HG03025 (cell line): ENCODE results near the gene ZBTB46.

ENCODE experiments used
- ATAC-seq: cut with Tn5 transposase; IDR thresholded peaks from one replicate; pipeline ENCODE4 v1.9.1; 2021; ENCODE audit warnings: mild to moderate bottlenecking, moderate library complexity; ENCODE audit not compliant: unreplicated experiment, low FRiP score

ZBTB46 gene

DNA sequence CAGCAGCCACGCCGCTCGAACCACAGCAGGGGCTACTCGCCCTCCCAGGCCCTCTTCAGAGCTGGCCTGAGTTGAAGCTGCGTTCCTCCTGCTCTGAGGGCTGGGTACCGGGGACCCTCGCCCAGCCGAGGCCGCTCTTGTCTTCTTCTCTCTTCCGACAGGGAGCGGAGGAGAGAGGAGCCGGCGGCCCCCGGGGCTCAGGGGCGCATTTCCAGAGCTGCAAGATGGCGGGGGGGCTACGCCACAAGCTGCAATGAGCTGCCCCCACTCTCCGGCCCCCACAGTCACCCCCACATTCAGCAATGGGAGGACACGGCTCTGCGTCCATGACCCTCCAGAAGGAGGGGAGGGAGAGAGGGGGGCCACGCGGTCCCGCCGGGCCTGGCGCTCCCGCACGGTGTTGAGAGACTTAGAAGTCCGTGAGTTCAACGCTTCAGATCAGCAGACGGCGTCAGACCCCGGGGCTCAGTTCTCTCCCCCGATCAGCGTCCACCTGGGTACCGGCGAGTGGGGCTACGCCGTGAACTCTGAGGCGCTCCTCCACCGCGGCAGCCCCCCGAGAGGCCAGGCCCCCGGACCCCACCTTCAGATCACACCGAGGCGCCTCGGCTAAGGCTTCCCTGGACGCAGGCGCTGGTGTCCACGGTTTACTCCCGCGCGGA lies 59.9 kb downstream of the ZBTB46 start:
- no peak for ATAC-seq

DNA sequence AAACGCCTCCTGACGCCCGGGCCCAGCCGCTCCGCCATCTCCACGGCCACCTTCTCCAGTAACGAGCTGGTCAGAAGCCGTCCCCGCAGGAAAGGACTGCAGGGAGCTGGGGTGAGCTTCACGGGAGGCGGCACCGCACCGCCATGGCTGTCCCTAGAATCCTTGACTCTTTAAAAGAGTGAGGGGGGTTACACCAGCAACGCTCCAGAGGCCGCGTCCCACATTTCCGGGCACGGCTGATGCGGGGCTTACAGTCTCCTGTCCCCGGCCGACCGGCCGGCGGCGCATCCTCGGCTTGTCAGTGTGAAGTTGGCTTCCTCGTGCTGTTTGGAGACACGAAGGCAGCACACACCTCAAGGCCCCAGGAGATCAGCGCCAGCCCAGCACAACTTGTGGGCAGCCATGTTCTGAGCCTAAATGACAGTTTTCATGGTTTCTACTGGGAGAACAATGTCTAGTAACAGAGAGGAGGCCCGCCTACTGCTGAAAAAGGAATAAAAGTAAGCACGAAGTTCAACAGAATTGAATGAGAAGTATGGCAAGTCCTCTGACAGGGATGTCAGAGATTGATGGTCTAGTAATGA lies 61.1 kb downstream of the ZBTB46 start:
- no peak for ATAC-seq

DNA sequence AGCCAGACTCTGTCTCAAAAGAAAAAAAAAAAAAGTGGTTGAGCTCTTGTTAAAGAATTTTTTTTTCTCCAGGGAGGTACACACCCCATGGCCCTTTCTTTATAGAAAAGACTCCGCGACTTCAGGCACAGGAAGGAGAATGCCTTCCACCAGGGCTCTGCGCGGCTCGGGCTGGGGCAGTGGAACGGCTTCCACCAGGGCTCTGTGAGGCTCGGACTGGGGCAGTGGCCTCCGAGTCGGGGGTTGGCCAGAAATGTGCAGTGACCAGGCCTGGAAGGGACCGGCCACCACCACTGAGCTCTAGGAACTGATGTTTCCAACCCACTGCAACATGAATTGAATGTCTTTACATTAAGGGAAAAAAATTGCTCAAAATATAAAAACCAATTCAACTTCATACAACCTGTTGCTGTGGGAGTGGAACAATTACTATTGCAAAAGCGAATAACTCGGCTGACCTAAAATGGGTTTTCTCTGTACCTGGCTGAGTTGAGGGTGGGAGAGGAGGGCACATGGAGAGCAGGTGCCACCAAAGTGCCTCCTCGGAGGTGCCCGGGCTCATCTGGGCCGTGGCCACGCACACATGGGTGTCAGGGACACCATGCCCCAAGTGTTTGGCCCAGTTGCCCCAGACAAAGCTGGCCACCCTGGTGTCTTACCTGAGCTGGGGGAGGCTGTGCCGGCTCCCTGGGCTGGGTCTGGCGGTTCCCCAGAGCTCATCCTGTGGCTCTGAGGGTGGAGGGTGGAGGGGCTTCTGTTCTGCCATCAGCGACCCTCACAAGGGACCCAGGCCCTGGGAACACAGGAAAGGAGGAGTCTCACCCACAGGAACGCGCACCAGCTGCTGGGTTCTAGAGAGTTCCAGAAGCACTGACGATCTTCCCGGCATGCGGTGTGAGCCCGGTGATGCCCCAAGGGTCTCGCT lies 62.2 kb downstream of the ZBTB46 start:
- no peak for ATAC-seq

DNA sequence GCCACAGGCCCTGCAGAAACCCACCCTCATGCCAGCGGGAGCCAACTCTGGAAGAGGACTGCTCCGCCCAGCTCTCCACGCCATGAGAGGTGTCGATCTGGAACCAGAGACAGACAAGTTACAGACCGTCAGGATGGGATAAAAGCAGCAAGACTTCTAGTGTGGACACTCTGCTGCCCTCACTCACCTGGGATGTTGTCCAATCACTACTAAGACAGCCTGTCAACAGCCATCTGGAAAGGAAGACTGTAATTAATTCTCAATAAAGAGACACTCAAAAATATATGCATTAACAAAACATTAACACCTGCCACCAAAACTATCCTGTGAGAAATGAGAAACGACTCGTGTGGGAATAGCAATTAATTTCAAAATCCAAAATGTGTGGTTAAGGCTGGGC lies 63.2 kb downstream of the ZBTB46 start:
- no peak for ATAC-seq

DNA sequence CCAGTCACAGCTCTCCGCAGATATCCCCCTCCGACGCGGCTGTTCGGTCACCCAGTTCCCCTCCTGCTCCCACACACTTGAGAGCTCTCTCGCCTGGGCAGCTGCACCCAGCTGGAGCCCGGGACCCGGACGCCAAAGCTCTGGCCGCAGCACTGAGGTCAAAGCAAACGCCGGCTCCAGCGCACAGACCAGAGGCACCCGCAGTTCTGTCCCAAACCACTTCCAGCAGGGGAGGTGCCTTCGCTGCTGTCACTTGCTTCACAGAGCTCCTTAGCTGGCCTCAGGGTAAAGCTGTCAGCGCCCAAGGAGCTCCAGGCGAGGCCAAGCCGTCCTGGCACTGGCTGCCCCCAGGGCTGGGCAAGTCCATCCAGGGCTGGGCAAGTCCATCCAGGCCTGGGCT lies 63.6 kb downstream of the ZBTB46 start:
- no peak for ATAC-seq

DNA sequence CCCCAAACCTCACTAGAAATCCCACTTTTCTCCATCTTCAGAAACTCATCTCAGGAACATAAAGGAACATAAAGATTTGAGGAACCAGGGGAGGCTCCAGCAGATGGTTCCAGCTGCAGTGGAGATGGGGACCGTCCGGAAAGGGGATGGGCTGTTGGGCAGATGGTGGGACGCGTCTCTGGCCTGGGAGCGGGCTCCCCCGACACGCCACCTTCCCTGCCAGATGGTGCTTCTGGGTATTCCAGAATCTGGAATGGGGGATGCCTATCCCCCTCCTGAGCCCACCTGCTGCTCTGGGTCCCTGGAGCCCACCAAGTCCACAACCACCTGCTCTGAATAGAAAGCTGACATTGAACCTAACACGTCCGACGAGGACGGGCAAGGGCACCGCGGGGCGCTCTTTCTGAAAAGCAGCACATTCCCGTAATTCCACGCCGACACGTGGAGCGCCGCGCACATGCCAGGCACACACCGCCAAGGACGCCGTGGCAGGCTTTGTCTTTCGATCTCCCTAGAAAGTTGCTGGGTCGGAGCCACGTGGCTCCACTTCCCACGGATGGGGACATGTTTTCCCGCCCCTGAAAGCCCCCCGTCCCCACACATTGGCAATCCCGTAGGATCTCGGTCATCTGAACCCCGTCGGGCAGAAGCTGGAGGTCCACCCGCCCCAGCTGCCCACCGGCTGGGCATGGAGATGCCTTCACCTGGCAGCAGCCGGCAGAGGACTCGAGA lies 64.2 kb downstream of the ZBTB46 start:
- no peak for ATAC-seq

DNA sequence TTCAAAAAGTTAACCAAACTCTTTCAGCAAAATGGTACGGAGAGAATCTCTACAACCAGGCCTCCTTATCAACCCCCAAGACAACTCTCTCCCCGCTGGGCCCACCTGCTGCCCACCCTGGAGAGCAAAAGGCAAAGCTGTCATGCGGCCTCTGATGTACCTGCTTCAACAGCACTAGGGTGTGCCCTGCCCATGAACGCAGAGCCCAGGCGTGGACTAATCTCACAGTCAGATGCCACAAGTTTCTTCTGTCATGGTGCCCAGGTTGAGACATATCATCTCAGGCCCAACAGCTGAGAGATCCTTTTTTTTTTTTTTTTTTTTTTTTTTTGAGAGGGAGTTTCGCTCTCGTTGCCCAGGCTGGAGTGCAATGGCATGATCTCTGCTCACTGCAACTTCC lies 65.2 kb downstream of the ZBTB46 start:
- no peak for ATAC-seq

DNA sequence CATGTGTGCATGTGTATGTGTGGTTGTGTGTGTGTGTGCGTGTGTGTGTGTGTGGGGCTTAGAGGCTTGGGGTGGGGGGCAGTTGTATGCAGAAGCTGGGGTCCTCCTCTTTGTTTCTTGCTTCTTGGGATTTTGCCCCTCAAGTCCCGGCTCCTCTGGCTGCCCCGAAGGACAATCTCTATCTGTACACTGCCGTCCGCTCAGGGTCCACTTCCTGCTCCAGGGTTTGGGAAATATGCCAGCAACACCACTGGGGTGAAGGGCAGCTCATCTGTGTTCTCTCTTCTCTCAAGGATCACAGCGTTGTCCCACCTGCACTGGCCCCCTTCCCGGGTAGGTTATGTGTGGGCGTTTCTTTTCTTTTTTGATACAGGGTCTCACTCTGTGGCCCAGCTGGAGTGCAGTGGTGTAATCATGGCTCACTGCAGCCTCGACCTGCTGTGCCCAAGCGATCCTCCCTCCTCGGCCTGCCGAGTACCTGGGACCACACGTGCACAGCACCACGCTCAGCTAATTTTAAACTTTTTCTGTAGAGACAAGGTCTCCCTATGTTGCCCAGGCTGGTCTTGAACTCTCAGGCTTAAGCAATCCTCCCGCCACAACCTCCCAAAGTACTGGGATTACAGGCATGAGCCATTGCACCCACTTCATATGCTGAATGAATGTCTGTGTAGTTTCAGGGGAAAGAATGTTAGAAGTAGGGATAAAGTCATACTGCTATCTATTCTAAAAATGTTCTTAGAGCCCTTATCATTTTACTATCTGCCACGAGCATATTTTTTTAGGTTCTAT lies 65.8 kb downstream of the ZBTB46 start:
- ATAC-seq: no peak

DNA sequence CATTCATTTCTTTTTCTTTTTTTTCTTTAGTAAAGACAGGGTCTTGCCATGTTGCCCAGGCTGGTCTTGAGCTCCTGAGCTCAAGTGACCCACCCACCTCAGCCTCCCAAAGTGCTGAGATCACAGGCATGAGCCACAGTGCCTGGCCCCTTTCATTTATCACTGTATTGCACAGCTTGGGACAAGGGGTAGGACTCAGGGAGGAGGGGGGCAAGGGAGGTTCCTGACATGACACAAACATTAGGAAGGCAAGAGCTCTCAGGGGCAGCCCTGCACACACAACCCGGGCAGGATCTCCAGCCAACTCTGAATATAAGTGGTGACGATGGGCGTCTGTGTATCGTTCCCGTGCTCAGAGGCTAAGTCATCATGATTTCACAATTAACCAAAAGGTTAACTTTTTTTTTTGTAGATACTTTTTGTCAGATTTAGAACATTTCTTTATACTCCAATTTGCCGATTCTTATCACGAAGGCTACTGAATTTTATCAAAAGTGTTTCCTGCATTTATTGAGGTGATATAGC lies 71.6 kb downstream of the ZBTB46 start:
- ATAC-seq: no peak

DNA sequence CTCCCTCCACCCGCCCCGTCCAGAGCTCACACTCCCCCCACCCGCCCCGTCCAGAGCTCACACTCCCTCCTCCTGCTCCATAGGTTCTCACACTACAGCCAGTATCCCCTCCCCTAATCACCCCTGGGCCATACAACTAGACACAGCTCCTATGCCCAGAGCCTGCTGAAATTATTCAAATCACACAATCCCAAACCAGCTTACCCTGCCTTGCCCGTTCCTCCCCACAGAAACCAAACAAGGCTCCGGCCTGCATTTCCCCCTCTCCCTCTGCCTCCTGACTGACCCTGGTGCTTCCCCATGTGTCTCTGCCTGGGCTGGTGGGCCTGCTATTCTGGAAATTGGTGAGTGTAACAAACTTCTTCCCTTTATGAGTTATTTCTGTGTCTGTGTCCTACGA lies 72.9 kb downstream of the ZBTB46 start:
- no peak for ATAC-seq

DNA sequence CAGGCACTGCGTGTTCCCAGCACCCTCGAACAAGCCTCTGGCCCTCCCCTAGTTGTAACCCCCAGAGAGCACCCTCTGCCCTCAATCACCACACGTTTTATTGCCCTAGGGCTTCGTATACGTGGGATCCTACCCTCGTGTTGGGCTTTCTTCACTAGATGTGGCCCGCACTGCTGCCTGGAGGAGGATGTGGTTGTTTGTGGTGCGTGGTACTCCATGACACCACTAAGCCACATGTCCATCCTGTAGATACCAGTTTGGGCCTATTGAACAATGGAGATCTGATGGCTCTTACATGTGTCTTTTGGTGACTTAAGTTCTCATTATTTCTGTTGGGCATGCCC lies 74.4 kb downstream of the ZBTB46 start:
- no peak for ATAC-seq

DNA sequence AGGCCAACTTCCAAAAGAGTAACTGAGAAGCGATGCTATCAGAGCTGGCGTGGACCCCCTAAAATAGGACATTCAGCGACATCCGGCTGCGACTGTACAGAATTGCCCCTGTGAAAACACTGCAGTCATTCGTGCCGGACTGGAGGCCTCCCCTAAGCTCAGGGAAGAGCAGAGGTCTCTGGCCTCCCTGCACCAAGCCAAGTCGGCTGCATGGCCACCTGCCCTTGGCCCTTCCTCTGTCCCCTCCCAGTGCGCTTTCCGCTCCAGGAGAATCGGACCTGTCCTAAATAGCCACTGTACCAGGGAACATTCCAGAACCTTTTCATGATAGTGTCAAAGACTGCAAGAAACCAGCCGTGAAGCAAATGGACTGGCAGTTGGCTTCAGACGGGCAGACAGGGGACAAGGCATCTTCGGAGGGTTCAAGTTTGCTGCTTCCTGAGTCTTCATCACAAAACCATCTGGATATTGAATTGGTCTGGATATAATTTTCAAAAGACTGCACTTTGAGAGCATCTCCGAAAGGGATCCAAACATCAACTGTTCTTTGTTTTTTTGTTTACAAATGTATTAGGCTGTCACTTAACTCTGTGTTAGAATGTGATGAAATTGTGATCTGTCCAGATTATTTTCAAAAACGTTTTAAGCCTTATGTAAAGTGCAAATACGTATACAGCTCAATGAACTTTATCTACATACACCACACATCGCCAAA lies 75.0 kb downstream of the ZBTB46 start:
- ATAC-seq: no peak

DNA sequence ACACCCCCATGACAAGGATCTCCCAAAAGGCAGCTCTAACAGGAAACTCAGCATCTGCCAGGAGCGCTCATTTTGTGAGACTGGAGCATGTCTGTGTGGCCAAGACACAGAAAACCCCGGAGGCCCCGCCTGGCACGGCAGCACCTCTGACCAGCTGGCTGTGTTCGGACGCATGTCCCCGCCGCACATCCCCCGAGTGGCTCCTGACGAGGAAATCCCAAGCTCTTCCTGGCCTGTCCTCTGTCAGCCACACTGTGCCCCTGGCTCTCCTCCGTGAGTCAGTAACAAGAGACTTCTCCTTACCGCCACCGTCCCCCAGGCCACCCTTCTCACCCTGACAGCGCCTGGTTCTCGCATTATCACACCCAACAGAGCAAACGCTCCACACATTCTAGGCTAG lies 77.1 kb downstream of the ZBTB46 start:
- no peak for ATAC-seq

DNA sequence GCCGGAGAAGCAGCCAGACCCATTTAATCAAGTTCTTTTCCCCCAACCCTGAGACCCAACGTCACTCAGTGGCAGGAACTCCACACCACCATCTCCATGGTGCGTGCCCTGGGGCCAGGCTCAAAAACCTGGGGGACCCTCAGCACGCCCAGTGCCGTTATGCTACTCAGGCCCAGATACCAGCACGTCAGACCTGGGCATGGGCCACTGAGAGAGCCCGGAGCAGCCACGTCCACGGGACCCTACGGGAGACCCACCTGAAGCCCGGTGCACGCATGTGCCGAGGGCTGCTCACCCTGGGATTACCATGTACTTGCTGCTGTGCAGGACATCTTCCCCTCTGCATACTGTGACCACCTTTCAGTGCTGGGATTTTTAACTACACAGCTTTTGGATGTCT lies 77.7 kb downstream of the ZBTB46 start:
- no peak for ATAC-seq

DNA sequence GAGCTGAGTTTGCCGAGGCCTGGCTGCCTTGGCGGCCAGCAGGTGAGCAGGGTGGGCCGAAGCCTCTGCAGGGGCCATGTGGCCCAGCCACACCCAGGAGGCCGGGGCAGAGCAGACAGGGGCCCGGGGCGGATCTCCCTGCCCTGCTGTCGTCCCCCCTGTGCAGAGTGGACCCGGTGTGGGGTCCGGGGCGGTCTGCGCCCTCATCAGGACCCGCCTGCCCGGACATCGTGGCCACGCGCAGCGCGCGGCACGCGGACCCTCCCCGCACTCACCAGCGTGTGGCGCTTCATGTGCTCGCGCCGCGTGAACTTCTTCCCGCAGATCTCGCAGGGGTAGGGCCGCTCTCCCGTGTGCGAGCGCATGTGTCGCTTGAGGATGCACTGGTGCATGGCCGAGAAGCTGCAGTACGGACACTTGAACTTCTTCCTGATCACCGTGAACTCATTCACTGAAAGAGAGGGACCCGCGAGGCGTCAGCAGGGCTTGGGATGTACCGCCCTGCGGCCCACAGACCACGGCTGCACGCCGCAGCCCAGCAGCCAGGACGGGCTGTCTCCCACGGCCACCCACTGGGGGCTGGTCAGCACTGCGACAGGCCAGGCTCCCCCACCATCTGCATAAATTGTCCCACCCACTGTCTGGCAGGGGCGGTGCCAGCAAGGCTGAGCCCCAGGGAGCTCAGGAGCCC lies 78.5 kb downstream of the ZBTB46 start:
- no peak for ATAC-seq

DNA sequence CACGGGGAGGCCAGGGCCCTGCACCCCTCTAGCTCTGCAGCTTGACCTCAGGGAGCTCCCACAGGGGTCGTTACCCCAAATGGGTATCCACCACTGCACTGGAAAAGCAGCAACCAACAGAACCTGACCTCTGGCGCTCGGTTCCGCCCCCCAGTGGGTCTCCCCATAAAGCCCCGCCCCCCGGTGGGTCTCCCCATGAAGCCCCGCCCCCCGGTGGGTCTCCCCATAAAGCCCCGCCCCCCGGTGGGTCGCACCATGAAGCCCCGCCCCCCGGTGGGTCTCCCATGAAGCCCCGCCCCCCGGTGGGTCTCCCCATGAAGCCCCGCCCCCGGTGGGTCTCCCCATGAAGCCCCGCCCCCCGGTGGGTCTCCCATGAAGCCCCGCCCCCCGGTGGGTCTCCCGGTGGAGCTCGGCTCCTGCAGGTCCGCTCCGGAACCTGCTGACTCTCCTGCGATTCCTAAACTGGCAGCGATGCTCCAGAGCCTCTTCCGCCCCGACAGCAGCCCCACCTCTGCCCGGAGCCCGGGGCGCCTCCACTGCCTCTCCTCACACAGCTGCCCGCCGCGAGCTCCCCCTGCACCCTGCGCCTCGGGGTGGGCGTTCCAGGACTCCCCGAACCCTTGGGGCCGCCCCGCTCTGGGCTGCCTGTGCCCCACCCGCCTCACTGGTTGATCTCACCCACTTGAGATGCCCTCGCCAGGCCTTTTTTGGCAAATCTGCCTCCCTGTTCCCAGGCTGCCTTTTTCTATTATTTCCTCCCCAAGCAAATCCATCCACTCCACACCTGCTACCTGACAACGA lies 79.4 kb downstream of the ZBTB46 start:
- no peak for ATAC-seq

DNA sequence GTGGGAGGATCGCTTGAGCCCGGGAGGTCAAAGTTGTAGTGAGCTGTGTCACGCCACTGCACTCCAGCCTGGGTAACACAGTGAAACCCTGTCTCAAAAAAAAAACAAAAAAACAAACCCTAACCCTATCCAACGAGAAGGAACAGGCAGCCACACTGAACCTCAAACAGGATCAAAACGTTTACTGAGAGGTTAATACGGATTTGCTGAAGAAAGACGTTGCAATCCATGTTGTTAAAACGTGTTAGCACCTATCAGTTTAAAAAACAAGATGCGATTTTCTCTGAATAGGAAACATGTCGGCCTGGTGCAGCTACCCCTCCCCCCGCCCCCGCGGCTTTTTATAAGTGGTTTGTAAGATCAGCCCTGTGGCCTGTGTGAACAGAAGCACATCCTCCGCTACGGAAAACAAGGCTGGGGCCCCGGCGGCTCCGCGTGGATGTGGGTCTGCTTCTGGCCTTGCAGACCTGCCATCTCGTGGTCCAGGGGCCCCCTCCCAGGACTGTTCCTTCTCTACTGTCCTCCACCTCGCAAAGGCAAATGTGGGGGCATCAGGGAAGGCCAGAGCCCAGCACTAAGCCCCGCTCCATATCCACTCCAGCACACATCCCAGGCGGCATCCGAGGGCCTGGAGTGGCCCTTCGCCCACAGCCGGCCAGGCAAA lies 80.1 kb downstream of the ZBTB46 start:
- no peak for ATAC-seq
